ENCODE results near the gene HPSE2. TPM values are rescaled to one million over a fixed set of nuclear protein-coding genes. Genes with fewer than 3 reads are reported as not detected.

HPSE2 gene
- total and polyA plus RNA-seq, 2 of the 8 experiments (the other 6 are each of a cell fraction or from before 2014, with no cell fraction given), result 0.41 to 0.58 TPM

DNA sequence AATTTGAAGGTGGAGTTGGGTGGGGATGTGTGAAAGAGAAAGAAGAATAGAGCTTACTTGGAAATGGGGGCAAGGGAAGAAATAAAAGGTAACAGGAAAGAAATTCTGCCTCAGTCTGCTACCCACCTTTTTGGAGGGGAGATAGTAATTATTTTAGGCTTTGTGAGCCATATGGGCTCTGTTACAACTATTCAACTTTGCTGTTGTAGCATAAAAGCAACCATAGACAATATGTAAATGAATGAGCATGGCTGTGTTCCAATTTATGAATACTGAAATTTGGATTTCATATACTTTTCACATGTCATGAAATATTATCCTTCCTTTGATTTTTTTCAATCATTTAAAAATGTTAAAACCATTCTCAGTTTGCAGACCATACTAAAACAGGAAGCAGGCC is 176.9 kb downstream of the HPSE2 start:
- Histone ChIP-seq H2BK15ac (ENCODE audit: low read length) (no peak overlapping the region), H3K79me2 (ENCODE audit: control insufficient read depth in 1 of 2, insufficient read depth in 2 of 2, low read length in 2 of 2) (no peaks in the 10 kb centered on the region), H4K91ac (replicated peaks; ENCODE audit: insufficient read length, low read length) (no peak overlapping the region), H2BK5ac (ENCODE audit: low read depth, low read length) (no peak overlapping the region), H2BK12ac (ENCODE audit: low read depth, low read length) (no peak overlapping the region), H4K20me1 (replicated peaks in 1 of 2; ENCODE audit: control insufficient read depth in 1 of 2, insufficient read depth in 2 of 2, low read length in 2 of 2) (no peaks in the 10 kb centered on the region), H4K8ac (ENCODE audit: extremely low read depth, insufficient read depth, low read length) (no peak overlapping the region), H3K27me3 (replicated peaks in 1 of 4; ENCODE audit: control insufficient read depth in 3 of 4, extremely low read depth in 1 of 4, insufficient read depth in 3 of 4, low read length in 3 of 4) (no peaks in the 10 kb centered on the region), H2AFZ (ENCODE audit: low read length) (no peak overlapping the region), H3K23me2 (ENCODE audit: low read depth, low read length) (no peaks in the 10 kb centered on the region), H2BK20ac (ENCODE audit: low read length) (no peak overlapping the region), H3K23ac (ENCODE audit: insufficient read length) (no peak overlapping the region), H3K18ac (ENCODE audit: extremely low read depth, low read length) (no peak overlapping the region), H3K36me3 (ENCODE audit: control insufficient read depth in 2 of 4, insufficient read depth in 4 of 4, low read length in 3 of 4) (no peaks in the 10 kb centered on the region), H4K5ac (ENCODE audit: insufficient read length, low read depth, low read length) (no peak overlapping the region), H3K79me1 (ENCODE audit: low read depth, low read length) (no peaks in the 10 kb centered on the region), H3K27ac (ENCODE audit: low read depth, low read length) (no peak overlapping the region), H3K9me3 (ENCODE audit: insufficient read depth in 2 of 2, low read depth in 1 of 2, low read length in 1 of 2) (no peaks in the 10 kb centered on the region), H3K4me3 (ENCODE audit: extremely low read depth in 1 of 4, insufficient read depth in 2 of 4, low read depth in 3 of 4, low read length in 4 of 4) (no peak overlapping the region), H3K4ac (replicated peaks; ENCODE audit: insufficient read length, low read depth, low read length) (no peak overlapping the region), H2AK5ac (ENCODE audit: low read depth, low read length) (no peak overlapping the region), H2BK120ac (replicated peaks; ENCODE audit: low read depth, low read length) (no peak overlapping the region), H3K4me2 (ENCODE audit: insufficient read depth in 1 of 2, low read depth in 2 of 2, low read length in 2 of 2) (no peak overlapping the region), H3K56ac (replicated peaks; ENCODE audit: insufficient read length, low read depth, low read length) (no peak overlapping the region), H3K9ac (replicated peaks in 1 of 4; ENCODE audit: extremely low read depth in 1 of 4, low read depth in 3 of 4, low read length in 3 of 4) (no peak overlapping the region), H3K14ac (ENCODE audit: insufficient read length) (no peak overlapping the region), H3K4me1 (replicated peaks in 1 of 4; ENCODE audit: control insufficient read depth in 3 of 4, insufficient read depth in 4 of 4, low read length in 3 of 4) (no peaks in the 10 kb centered on the region)
- POLR2A ChIA-PET (ENCODE audit: partially characterized antibody), result no interaction called here
- CTCF ChIA-PET (ENCODE audit: partially characterized antibody), result interaction anchor here (2.2 kb wide), 1 partner anchor 15 kb away, joined by 11 read pairs; no protein-coding TSS in a partner anchor
- DNase-seq (ENCODE audit: low read depth in 1 of 2, low spot score in 2 of 2) (no peak), FAIRE-seq (no peak)
- TF ChIP-seq SAP30 (IDR thresholded peaks at IDR 0.05; ENCODE audit: insufficient read depth, insufficient replicate concordance, low read length) (no peak), SP1 (IDR thresholded peaks at IDR 0.05; ENCODE audit: low read depth, low read length) (no peak), KDM1A (IDR thresholded peaks at IDR 0.05; ENCODE audit: borderline replicate concordance, low read length) (no peak), JUN (IDR thresholded peaks at IDR 0.05; ENCODE audit: low read depth, low read length) (no peak), BACH1 (IDR thresholded peaks at IDR 0.05; ENCODE audit: low read length) (no peak), GABPA (IDR thresholded peaks at IDR 0.05; ENCODE audit: borderline replicate concordance, insufficient read depth, low read length) (no peak), CREB1 (IDR thresholded peaks at IDR 0.05) (no peak), SUZ12 (IDR thresholded peaks at IDR 0.05; ENCODE audit: low read length) (no peak), HDAC2 (IDR thresholded peaks at IDR 0.05; ENCODE audit: borderline replicate concordance in 1 of 2, low read depth in 2 of 2, low read length in 2 of 2) (no peak), CTBP2 (IDR thresholded peaks at IDR 0.05; ENCODE audit: borderline replicate concordance, insufficient read depth, insufficient read length, low read length) (no peak), BRCA1 (IDR thresholded peaks at IDR 0.05; ENCODE audit: low read depth, low read length) (no peak), GTF2F1 (IDR thresholded peaks at IDR 0.05; ENCODE audit: borderline replicate concordance, low read depth, low read length) (no peak), SP2 (IDR thresholded peaks at IDR 0.05; ENCODE audit: low read length) (no peak), BCL11A (IDR thresholded peaks at IDR 0.05; ENCODE audit: low read depth in 2 of 2, low read length in 2 of 2) (no peak), CHD1 (IDR thresholded peaks at IDR 0.05; ENCODE audit: low read depth, low read length) (no peak), SIRT6 (IDR thresholded peaks at IDR 0.05; ENCODE audit: low read length) (no peak), RXRA (IDR thresholded peaks at IDR 0.05; ENCODE audit: insufficient read depth, low read depth, low read length) (no peak)

Measured in H1 (cell line).